Erythroblast (primary cell): ENCODE data around the gene CA5A.
A peak's percentile ranks its signal among the peaks of the same experiment; 100 is the strongest.

Experiments used
- DNase-seq, 2 experiments: peaks; one replicate each; lab custom pipeline; 2025; lab: John Stamatoyannopoulos, UW
- GATA1 ChIP-seq: IDR thresholded peaks from 2 replicates; pipeline ENCODE4 v1.6.1; 2011; ENCODE audit warnings: low read depth, mild to moderate bottlenecking, control low read depth, low read length, moderate library complexity
- POLR2A ChIP-seq: IDR thresholded peaks from 2 replicates; pipeline ENCODE4 v1.6.1; 2011; ENCODE audit warnings: mild to moderate bottlenecking, low read length

CA5A gene

DNA sequence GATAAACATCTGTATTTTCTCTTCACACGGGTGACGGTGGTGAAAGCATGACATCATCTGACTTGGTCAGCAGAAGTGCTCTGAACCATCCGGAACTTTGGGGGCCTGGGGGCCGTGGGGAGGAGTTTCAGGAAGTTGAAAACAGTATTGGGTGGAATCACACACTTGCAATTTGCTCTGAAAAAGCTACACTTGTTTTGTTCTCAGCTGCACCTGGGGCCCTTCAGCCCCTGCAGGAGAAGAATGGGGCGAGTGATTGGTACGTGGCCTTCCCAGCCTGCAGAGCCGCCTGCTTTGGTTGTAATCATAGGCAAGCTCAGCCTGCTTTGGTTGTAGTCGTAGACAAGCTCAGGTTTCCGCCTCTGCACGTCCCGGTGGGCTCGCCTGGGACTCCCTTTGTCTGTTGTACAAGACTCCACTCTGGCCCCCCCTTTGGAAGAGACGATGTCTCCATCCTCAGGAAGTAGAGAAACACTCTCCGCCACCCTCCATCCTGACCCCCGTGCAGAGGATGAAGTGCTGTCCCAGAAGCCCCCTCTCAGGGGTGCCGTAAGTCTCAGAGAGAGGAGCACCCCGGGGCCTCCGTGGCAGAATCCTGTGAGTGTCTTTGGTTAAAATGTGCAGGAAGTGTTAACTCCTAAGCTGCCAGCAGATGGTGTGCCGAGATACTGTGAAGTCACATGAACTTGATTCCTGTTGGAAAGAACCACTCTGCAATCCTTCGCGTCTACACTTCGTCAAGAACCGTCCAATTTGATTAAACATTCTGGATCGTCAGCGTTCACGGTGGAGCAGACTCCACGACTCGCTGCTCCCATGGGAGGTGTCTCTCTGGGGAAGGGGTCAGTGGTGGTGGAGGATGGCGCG, 20.3 kb upstream of the CA5A start:
- TF ChIP-seq GATA1: no peak
- peak; percentile 31 for TF ChIP-seq POLR2A
- DNase-seq: peak; percentile 75 to 85

GRCh38 chr16:87956098-87956364, 19.7 kb upstream of the CA5A start:
- no peak for DNase-seq
- no peak for TF ChIP-seq POLR2A
- no peak for TF ChIP-seq GATA1

DNA sequence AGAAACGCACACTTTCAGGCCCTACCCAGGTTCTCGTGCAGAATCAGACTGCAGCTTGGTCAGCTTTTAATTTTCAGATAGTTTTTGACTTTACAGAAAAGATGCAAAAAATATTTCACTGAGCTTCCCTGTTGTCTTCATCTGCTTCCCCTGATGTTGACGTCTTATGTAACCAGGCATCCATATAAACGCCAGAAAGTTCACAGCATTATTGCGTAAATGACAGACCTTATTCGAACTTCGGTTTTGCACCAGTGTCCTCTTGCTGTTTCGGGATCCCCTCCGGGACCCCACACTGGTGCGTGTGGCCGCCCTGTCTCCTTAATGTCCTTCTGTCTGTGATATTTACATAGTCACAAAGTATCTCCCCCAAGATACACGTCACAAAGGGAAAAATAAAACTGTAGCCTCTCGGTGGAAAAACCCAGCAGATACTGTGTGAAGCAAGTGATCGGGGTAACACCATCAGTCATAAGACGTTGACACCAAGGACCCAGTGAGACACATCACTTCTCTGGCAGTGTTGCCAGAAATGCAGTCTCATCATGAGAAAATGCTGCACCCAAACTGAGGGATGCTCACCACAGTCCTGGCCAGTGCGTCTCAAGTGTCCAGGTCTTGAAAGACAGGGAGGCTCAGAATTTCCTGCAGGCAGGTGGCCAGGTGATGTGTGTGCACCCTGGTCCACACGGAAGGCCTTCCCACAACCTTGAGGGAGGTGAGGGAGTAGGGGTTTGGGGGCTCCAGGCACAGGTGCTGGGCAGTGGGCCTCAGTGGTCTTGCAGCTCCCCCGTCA, 19.2 kb upstream of the CA5A start:
- DNase-seq: peak; percentile 42 to 69
- no peak for TF ChIP-seq GATA1
- no peak for TF ChIP-seq POLR2A

GRCh38 chr16:87954826-87955225, 18.5 kb upstream of the CA5A start:
- DNase-seq: no peak

DNA sequence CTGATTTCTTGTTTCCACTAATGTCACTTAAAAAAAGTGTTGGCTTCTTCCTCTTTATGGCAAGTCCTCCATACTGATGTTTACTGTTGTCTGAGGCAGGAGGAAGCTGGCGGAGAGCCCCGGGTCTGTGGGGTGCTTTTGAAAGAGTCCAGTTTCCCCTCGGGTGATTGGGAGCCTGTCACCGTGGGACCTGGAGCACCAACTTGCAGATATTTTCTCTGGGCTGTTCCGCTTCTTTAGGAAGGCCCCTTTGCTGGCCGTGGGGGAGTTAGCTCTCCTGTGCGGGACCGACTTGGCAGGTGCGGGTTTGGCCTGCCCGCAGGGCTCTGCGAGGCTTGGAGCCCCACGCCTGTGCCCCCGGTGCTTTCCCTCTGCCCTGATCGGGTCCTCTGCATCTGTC, 18.0 kb upstream of the CA5A start:
- no peak for DNase-seq
- TF ChIP-seq POLR2A (no peak), GATA1 (no peak)

More at GRCh38 chr16:87954826-87955225, 18.5 kb upstream of the CA5A start:
- TF ChIP-seq GATA1: no peak
- no peak for TF ChIP-seq POLR2A

GRCh38 chr16:87953308-87954215, 17.2 kb upstream of the CA5A start:
- peak in 1 of 2 experiments; percentile 26 for DNase-seq
- TF ChIP-seq GATA1 (no peak), POLR2A (no peak)

- TF ChIP-seq GATA1 (no peak), POLR2A (no peak)
- no peak for DNase-seq
These were observed 16.4 kb upstream of the CA5A start for GRCh38 chr16:87952751-87953150.

DNA sequence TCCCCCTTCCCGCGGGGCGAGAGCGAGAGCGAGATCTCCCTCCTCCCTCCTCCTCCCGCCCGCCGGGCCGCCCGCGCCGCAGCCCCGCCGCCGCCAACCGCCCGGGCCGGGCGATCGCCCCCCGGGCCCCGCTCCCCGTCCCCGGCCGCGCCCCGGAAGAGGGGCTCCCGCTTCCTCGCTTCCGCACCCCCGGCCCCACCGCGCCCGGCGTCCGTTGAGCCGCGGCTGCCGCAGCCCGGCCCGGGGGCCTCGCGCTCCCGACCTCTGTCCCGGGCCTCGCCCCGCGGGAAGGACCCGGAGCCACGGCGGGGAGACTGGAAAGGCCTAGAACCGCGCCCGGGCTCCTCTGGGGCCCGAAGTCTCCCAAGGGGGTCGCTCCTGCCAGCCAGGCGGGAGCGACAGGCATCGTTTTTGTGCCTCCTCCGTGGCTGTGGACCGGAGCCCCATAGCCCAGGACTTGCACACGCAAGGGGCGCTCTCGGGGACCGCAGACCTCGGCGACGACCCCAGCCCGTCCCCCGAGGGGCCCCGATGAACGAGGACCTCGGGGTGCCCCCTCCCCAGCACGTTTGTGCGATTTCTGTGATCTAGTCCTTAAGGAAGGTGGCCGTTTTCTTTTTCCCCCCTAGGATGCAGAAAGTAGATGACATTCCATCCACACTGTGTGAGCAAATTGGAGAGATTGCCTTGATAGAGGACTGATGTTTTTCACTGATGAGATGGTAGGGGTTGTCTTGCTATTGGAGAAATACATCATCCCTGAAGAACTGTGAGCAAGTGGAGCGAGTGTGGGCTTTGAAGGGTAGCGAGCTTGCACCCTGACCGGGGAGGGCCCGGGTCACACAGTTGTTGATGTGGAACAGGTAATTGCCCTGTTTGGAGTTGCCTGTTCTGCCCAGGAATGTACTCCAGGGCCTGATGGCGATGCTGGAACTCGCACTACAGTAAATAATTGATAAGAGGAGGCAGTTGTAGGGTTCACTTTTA, 15.5 kb upstream of the CA5A start:
- TF ChIP-seq POLR2A: no peak
- TF ChIP-seq GATA1: no peak

DNA sequence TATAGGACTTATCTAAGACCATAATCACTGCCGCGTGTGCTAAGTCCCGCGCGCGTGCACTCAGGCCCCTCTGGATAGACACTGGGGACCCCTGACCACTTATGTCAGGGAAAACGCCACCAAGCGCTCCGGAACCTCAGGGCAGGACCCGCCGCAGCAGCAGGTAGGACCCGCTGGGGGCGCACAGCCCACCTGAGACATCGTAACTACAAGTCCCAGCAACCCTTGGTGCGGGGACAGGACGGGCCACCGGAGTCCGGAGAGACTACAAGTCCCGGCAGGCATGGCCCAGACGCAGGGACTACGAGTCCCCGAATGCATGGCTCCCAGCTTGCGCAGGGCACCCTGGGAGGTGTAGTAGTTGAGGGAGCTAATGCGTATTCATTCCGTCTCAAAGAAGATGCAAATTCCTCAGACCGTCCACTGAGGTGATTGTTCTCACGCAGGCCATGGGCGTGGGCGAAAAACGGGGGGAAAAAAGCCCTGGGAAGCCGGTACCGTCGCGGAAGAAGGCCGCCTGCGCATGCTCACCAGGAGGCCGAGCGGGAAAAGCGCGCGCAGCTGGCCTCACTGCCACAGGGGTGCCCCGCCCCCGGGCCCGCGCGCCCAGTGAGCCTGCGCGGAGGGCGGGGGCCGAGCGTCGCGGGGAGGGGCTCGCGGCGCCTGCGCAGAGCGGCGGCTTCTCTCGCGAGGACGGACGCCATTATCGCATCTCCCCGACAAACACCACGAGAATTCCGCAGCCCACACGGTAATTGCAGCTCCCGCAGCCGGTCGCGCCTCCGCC, 14.6 kb upstream of the CA5A start, which contains the start of gene BANP:
Gene BANP, plus strand, starts transcription at position 670 of the 787 bp plus-strand sequence. CDS start 23,682 bp downstream, outside the sequence.
- DNase-seq: peak; percentile 98 to 99
- no peak for TF ChIP-seq GATA1
- peak; percentile 72 for TF ChIP-seq POLR2A

More for the DNA sequence above, 15.5 kb upstream of the CA5A start:
- peak; percentile 70 to 78 for DNase-seq

DNA sequence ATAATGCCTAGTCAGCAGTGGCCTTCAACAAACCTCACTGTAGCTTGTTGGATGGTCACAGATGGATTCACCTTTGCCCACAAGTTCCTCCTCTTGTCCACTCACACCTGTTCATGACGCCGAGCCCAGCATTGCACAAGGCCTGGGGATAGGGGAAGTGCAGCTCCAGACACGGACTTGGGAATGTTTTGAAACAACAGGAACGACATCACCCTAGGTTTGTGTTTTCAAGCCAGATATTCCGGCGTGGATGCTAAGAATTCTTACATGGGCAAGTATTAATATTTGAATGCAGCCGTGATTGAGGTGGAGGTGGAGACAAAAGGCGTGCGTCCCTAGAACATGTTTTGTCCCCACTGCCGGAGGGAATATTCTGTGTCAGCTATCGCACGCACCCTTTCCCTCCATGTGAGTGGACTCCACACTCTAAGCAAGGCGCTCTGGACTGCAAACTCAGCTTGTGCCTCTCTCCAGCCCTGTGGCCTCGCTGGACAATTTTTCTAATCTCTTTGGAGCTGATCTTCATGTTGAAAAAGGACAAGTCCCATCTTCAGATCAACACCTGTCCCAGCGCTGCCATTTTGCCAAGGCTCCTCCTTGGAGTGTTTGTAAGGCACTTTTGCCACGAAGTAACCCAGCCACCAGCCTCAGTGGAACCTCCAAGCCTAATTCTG, 12.9 kb upstream of the CA5A start:
- DNase-seq: peak in 1 of 2 experiments; percentile 16
- TF ChIP-seq GATA1: no peak
- no peak for TF ChIP-seq POLR2A

DNA sequence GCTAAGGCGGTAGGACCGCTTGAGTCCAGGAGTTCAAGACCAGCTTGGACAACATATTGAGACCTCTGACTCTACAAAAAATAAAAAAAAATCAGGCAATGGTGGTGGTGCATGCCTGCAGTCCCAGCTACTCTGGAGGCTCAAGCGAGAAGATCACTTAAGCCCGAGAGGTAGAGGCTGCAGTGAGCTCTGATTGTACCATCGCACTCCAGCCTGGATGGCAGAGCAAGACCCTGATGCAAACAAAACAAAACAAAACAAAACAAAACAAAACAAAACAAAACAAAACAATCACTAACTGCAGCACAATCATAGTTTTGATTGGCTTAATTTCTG, 12.4 kb upstream of the CA5A start:
- no peak for DNase-seq
- TF ChIP-seq POLR2A: no peak
- no peak for TF ChIP-seq GATA1
